H1 (cell line): ENCODE results near the gene HSPD1. TPM values are rescaled to one million over a fixed set of nuclear protein-coding genes. Genes with fewer than 3 reads are reported as not detected.

ENCODE experiments used
- ATF2 ChIP-seq: IDR thresholded peaks from 2 replicates; pipeline ENCODE4 v1.6.1; 2012; ENCODE audit warnings: low read length, inconsistent platforms
- CHD7 ChIP-seq: fragments of 300-600 bp; sonication (generic); IDR thresholded peaks from 2 replicates; pipeline ENCODE4 v1.7.1; 2012; ENCODE audit warnings: low read length, moderate library complexity, mild to moderate bottlenecking, inconsistent platforms; ENCODE audit not compliant: insufficient replicate concordance
- CTBP2 ChIP-seq: IDR thresholded peaks from 2 replicates; pipeline ENCODE4 v1.7.0; 2011; ENCODE audit warnings: borderline replicate concordance, mild to moderate bottlenecking, moderate library complexity, mixed read lengths, low read length; ENCODE audit not compliant: insufficient read depth, insufficient read length
- HDAC2 ChIP-seq, 2 experiments: fragments of 300-600 bp in 1 of 2; sonication (generic) in 1 of 2; IDR thresholded peaks; 2 replicates each; pipeline ENCODE4 v1.6.1; 2011 to 2012; ENCODE audit warnings: low read depth in 2 of 2, low read length in 2 of 2, mild to moderate bottlenecking in 2 of 2, moderate library complexity in 2 of 2, borderline replicate concordance in 1 of 2, inconsistent platforms in 1 of 2
- RAD21 ChIP-seq, 2 experiments: IDR thresholded peaks in 1 of 2; conservative IDR thresholded peaks in 1 of 2; 2 replicates each; pipeline ENCODE4 v1.6.1; 2011; ENCODE audit warnings: low read depth in 2 of 2, low read length in 2 of 2, improper control_type of control experiment in 1 of 2, inconsistent platforms in 1 of 2, mild to moderate bottlenecking in 1 of 2, moderate library complexity in 1 of 2
- SRF ChIP-seq: IDR thresholded peaks from 2 replicates; pipeline ENCODE4 v1.6.1; 2011; ENCODE audit warnings: mild to moderate bottlenecking, low read depth, low read length, moderate library complexity
- TEAD4 ChIP-seq: IDR thresholded peaks from 2 replicates; pipeline ENCODE4 v1.6.1; 2012; ENCODE audit warnings: low read depth, low read length, inconsistent platforms, mixed read lengths
- polyA plus RNA-seq, 7 experiments: library from polyadenylated mRNA; depleted of rRNA in 3 of 7; stranded (reverse) in 5 of 7; unstranded in 2 of 7; fragments of >200 nt in 5 of 7; fragments of 200-250 nt in 2 of 7; gene quantifications; 1 replicate in 5 of 7; 2 replicates in 1 of 7; 4 replicates in 1 of 7; pipeline versions ENCODE4 v1.2.1 to v1.2.3, GENCODE V29; 2011 to 2013; ENCODE audit warnings: missing spikeins in 2 of 7, mixed read lengths in 2 of 7
- total RNA-seq: library from RNA; stranded (reverse); fragmentation: NEBNext Ultra II Directional; extraction: Animal tissue kit (Norgen Biotek cat#: 25700); gene quantifications from 2 replicates; pipeline ENCODE4 v1.2.1, GENCODE V29; 2021

The HSPD1 gene
- total and polyA plus RNA-seq, 2 of the 8 experiments (the other 6 are each of a cell fraction or from before 2014, with no cell fraction given), result 221 to 1,108 TPM

- TF ChIP-seq CHD7, result no peak
- no peak for TF ChIP-seq SRF
- TF ChIP-seq CTBP2, result no peak
- TF ChIP-seq HDAC2 (IDR thresholded peaks at IDR 0.05; ENCODE audit: borderline replicate concordance in 1 of 2, low read depth in 2 of 2, low read length in 2 of 2), result peak; percentile 62 to 79; a peak in 1 of 4 replicates
- TF ChIP-seq ATF2, result no peak; the same call in 1 of the 2 replicates
- no peak for TF ChIP-seq RAD21 (IDR thresholded peaks at IDR 0.05 in 1 of 2, conservative IDR thresholded peaks at IDR 0.05 in 1 of 2; ENCODE audit: low read depth in 2 of 2, low read length in 2 of 2)
- TF ChIP-seq TEAD4, result no peak
These were observed 46.3 kb downstream of the HSPD1 start, which contains the start of gene COQ10B (continued) for GRCh38 chr2:197453123-197453913.
